ENCODE results near the gene CDC37L1. TPM values are rescaled to one million over a fixed set of nuclear protein-coding genes. Genes with fewer than 3 reads are reported as not detected.
A peak's percentile ranks its signal among the peaks of the same experiment; 100 is the strongest.
"Not testable (repeated sequence)": the region's sequence is repeated elsewhere in the genome, so short reads cannot be mapped to it uniquely, and the experiment has no call there.

Gene CDC37L1
- total RNA-seq, 1 donor from 2014 or later, result 12.3 TPM

- Mint-ChIP-seq H3K27ac (no peak overlapping the region), H3K4me1 (no peaks in the 10 kb centered on the region), H3K27me3 (no peaks in the 10 kb centered on the region), H3K9me3 (no peaks in the 10 kb centered on the region), H3K4me3 (no peak overlapping the region), H3K36me3 (ENCODE audit: low read depth) (no peaks in the 10 kb centered on the region)
- no peak for DNase-seq
- ChIA-PET POLR2A (interaction anchor here (1.8 kb wide), 1 partner anchor 9 kb away, joined by 7 read pairs; the partner anchor contains the start of gene AK3), CTCF (interaction anchor here (0.6 to 3.5 kb wide), 4 partner anchors 10 to 1556 kb away, joined by 3 to 13 read pairs (median 4); no protein-coding TSS in a partner anchor)
- TF ChIP-seq CTCF (IDR thresholded peaks at IDR 0.05), result peak; percentile 71
- intact Hi-C loops (cut with micrococcal nuclease), result loop anchor here (1.0 kb wide), 1 partner anchor 850 kb away; no protein-coding TSS in a partner anchor
- ATAC-seq (ENCODE audit: low read depth), result peak; percentile 49
Measured at GRCh38 chr9:4750023-4750673, 70.8 kb downstream of the CDC37L1 start.

- ATAC-seq (ENCODE audit: low read depth); H3K4me1 Mint-ChIP-seq; H3K27ac Mint-ChIP-seq; H3K4me3 Mint-ChIP-seq; intact Hi-C loops (cut with micrococcal nuclease); H3K27me3 Mint-ChIP-seq; H3K36me3 Mint-ChIP-seq (ENCODE audit: low read depth); DNase-seq; H3K9me3 Mint-ChIP-seq: not testable (repeated sequence)
- ChIA-PET CTCF (interaction anchor here (1.9 kb wide), 1 partner anchor 233 kb away, joined by 6 read pairs; no protein-coding TSS in a partner anchor), POLR2A (interaction anchor here (0.6 to 1.5 kb wide), 2 partner anchors 14 to 120 kb away, joined by 4 to 5 read pairs; no protein-coding TSS in a partner anchor)
Measured at GRCh38 chr9:4754530-4754929, 75.2 kb downstream of the CDC37L1 start.

GRCh38 chr9:4755026-4755609, 75.7 kb downstream of the CDC37L1 start:
- no peaks in the 10 kb centered on the region for H3K36me3 Mint-ChIP-seq (ENCODE audit: low read depth)

GRCh38 chr9:4756420-4756819, 77.1 kb downstream of the CDC37L1 start:
- Mint-ChIP-seq H3K36me3 (ENCODE audit: low read depth) (no peaks in the 10 kb centered on the region), H3K9me3 (no peaks in the 10 kb centered on the region), H3K27me3 (no peaks in the 10 kb centered on the region), H3K4me1 (peaks cover 4% of the 10 kb centered on the region), H3K27ac (no peak overlapping the region), H3K4me3 (no peak overlapping the region)
- ChIA-PET CTCF (interaction anchor here (1.0 to 1.9 kb wide), 3 partner anchors 152 to 231 kb away, joined by 4 to 6 read pairs (median 5); no protein-coding TSS in a partner anchor), POLR2A (interaction anchor here (0.6 kb wide), 1 partner anchor 256 kb away, joined by 3 read pairs; no protein-coding TSS in a partner anchor)
- DNase-seq (no peak), ATAC-seq (ENCODE audit: low read depth) (no peak)
- no peak for TF ChIP-seq CTCF (IDR thresholded peaks at IDR 0.05)
- intact Hi-C loops (cut with micrococcal nuclease), result no loop called here

More at GRCh38 chr9:4755026-4755609, 75.7 kb downstream of the CDC37L1 start:
- no peak overlapping the region for H3K27ac Mint-ChIP-seq
- no peak for ATAC-seq (ENCODE audit: low read depth)
- H3K4me3 Mint-ChIP-seq, result no peak overlapping the region
- no peaks in the 10 kb centered on the region for H3K9me3 Mint-ChIP-seq
- TF ChIP-seq CTCF (IDR thresholded peaks at IDR 0.05), result no peak
- H3K27me3 Mint-ChIP-seq, result no peaks in the 10 kb centered on the region
- intact Hi-C loops (cut with micrococcal nuclease), result no loop called here
- peaks cover 4% of the 10 kb centered on the region for H3K4me1 Mint-ChIP-seq
- ChIA-PET CTCF (interaction anchor here (1.2 to 1.9 kb wide), 2 partner anchors 11 to 233 kb away, joined by 3 to 6 read pairs; no protein-coding TSS in a partner anchor), POLR2A (interaction anchor here (0.6 to 1.5 kb wide), 2 partner anchors 15 to 120 kb away, joined by 4 to 5 read pairs; no protein-coding TSS in a partner anchor)
- no peak for DNase-seq

Other genes with a start within 250 kb of the CDC37L1 start
- 1.4 and 2.0 TPM in 2 replicates for gene SLC1A1, start 189.1 kb upstream of the CDC37L1 start, total RNA-seq
- gene PLPP6, start 17.3 kb upstream of the CDC37L1 start, total RNA-seq, result 8.5 and 10.2 TPM in 2 replicates
- 0.53 TPM in 1 of 2 replicates, not detected in the other for gene SPATA6L, start 13.1 kb upstream of the CDC37L1 start, total RNA-seq
- 14.5 and 16.9 TPM in 2 replicates for gene AK3, start 61.6 kb downstream of the CDC37L1 start, total RNA-seq
- gene RCL1, start 113.4 kb downstream of the CDC37L1 start, total RNA-seq, result 23.9 and 26.0 TPM in 2 replicates

All from activated B cell treated with CpG ODN at 0.5 μM for 24 hours (primary cell).